ENCODE results near the gene TBC1D8B. TPM values are rescaled to one million over a fixed set of nuclear protein-coding genes. Genes with fewer than 3 reads are reported as not detected.

The TBC1D8B gene
- total RNA-seq, 2 experiments from 2014 or later: 0.22 TPM

DNA sequence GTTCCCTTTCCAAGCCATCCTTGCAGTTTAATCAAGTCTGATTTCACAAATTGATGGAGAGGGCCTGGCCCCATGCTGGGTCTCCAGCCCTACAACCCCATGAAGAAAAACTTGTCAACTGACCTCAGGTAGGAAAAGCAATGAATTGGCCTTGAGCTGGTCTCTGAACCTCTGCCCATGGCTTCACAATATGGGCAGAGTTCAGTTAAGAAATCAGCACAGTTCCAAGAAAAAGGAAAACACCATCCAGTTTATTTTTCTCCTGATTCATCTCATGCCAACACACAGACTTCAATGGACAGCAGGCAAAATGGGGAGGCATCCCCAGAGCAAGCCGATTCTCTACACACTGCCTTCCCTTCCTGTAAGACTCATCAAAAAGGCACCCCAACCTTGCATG lies 97.4 kb downstream of the TBC1D8B start:
- H3K36me3 ChIP-seq (ENCODE audit: insufficient read depth, low read length): no peaks in the 10 kb centered on the region
- Mint-ChIP-seq H3K27ac (no peak overlapping the region), H3K36me3 (ENCODE audit: low read depth) (no peaks in the 10 kb centered on the region), H3K4me1 (ENCODE audit: low read depth) (no peaks in the 10 kb centered on the region), H3K9me3 (no peaks in the 10 kb centered on the region), H3K4me3 (no peak overlapping the region), H3K27me3 (no peaks in the 10 kb centered on the region)
- H3K27ac ChIP-seq (ENCODE audit: low read depth in 1 of 2, low read length in 2 of 2): no peak overlapping the region
- intact Hi-C loops (cut with DNase I, micrococcal nuclease): loop anchor here (5.0 to 10.0 kb wide), 4 partner anchors 535 to 1175 kb away; partner anchors contain the start of genes NCBP2L (in 1 of the 2) and TSC22D3 (in 1 of the 2)
- DNase-seq: no peak
- ATAC-seq (ENCODE audit: poor library complexity): no peak
- H3K27me3 ChIP-seq (ENCODE audit: control insufficient read depth in 1 of 2, insufficient read depth in 2 of 2, low read length in 2 of 2): no peaks in the 10 kb centered on the region
- TF ChIP-seq, protein P1, sequence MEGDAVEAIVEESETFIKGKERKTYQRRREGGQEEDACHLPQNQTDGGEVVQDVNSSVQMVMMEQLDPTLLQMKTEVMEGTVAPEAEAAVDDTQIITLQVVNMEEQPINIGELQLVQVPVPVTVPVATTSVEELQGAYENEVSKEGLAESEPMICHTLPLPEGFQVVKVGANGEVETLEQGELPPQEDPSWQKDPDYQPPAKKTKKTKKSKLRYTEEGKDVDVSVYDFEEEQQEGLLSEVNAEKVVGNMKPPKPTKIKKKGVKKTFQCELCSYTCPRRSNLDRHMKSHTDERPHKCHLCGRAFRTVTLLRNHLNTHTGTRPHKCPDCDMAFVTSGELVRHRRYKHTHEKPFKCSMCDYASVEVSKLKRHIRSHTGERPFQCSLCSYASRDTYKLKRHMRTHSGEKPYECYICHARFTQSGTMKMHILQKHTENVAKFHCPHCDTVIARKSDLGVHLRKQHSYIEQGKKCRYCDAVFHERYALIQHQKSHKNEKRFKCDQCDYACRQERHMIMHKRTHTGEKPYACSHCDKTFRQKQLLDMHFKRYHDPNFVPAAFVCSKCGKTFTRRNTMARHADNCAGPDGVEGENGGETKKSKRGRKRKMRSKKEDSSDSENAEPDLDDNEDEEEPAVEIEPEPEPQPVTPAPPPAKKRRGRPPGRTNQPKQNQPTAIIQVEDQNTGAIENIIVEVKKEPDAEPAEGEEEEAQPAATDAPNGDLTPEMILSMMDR (IDR thresholded peaks at IDR 0.05): no peak
- no peaks in the 10 kb centered on the region for H3K4me1 ChIP-seq (ENCODE audit: insufficient read depth, low read length)
- H3K4me3 ChIP-seq (ENCODE audit: low read length): no peak overlapping the region
- ChIA-PET CTCF (no interaction called here), POLR2A (no interaction called here)
- no peaks in the 10 kb centered on the region for H3K9me3 ChIP-seq (ENCODE audit: control insufficient read depth in 1 of 2, insufficient read depth in 1 of 2, low read length in 2 of 2)

GRCh38 chrX:106901341-106901740 lies 98.9 kb downstream of the TBC1D8B start:
- Histone ChIP-seq H3K4me1 (ENCODE audit: insufficient read depth, low read length) (no peaks in the 10 kb centered on the region), H3K4me3 (ENCODE audit: low read length) (no peak overlapping the region), H3K27me3 (ENCODE audit: control insufficient read depth in 1 of 2, insufficient read depth in 2 of 2, low read length in 2 of 2) (no peaks in the 10 kb centered on the region), H3K9me3 (ENCODE audit: control insufficient read depth in 1 of 2, insufficient read depth in 1 of 2, low read length in 2 of 2) (no peaks in the 10 kb centered on the region), H3K27ac (ENCODE audit: low read depth in 1 of 2, low read length in 2 of 2) (no peak overlapping the region), H3K36me3 (ENCODE audit: insufficient read depth, low read length) (no peaks in the 10 kb centered on the region)
- Mint-ChIP-seq H3K36me3 (ENCODE audit: low read depth) (no peaks in the 10 kb centered on the region), H3K4me3 (no peak overlapping the region), H3K27ac (no peak overlapping the region), H3K27me3 (no peaks in the 10 kb centered on the region), H3K9me3 (no peaks in the 10 kb centered on the region), H3K4me1 (ENCODE audit: low read depth) (no peaks in the 10 kb centered on the region)
- TF ChIP-seq, protein P1 (IDR thresholded peaks at IDR 0.05): no peak
- intact Hi-C loops (cut with DNase I, micrococcal nuclease): no loop called here
- ATAC-seq (ENCODE audit: poor library complexity) (no peak), DNase-seq (no peak)
- POLR2A ChIA-PET: interaction anchor here (0.6 kb wide), 1 partner anchor 335 kb away, joined by 3 read pairs; no protein-coding TSS in a partner anchor
- CTCF ChIA-PET: no interaction called here

DNA sequence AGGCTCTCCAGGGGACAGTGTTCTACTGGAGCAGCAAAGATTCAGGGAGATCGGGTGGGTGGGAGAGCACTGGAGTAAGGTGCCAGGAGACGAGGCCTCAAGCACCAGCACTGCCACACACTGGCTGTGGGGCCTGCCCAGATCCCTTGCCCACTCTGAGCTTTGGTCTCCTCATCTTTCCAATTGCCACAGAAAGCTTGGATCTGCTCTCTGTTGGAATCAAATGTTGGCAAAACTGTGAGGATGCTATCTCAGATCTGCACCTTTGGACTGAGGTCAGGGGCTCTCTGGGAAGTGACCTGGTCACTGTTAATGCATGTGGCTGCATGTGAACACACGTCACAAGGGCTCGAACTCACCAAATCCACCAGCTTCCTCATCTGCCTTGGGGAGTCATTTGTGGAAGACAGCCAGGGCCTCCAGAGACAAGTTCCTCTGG lies 99.3 kb downstream of the TBC1D8B start:
- Histone ChIP-seq H3K27ac (ENCODE audit: low read depth in 1 of 2, low read length in 2 of 2) (no peak overlapping the region), H3K27me3 (ENCODE audit: control insufficient read depth in 1 of 2, insufficient read depth in 2 of 2, low read length in 2 of 2) (no peaks in the 10 kb centered on the region), H3K36me3 (ENCODE audit: insufficient read depth, low read length) (no peaks in the 10 kb centered on the region), H3K4me3 (ENCODE audit: low read length) (no peak overlapping the region), H3K4me1 (ENCODE audit: insufficient read depth, low read length) (no peaks in the 10 kb centered on the region), H3K9me3 (ENCODE audit: control insufficient read depth in 1 of 2, insufficient read depth in 1 of 2, low read length in 2 of 2) (no peaks in the 10 kb centered on the region)
- H3K27me3 Mint-ChIP-seq: no peaks in the 10 kb centered on the region
- TF ChIP-seq, protein P1 (IDR thresholded peaks at IDR 0.05): no peak
- no peak for ATAC-seq (ENCODE audit: poor library complexity)
- H3K27ac Mint-ChIP-seq: no peak overlapping the region
- no peak overlapping the region for H3K4me3 Mint-ChIP-seq
- no peak for DNase-seq
- no peaks in the 10 kb centered on the region for H3K9me3 Mint-ChIP-seq
- ChIA-PET POLR2A (no interaction called here), CTCF (no interaction called here)
- no peaks in the 10 kb centered on the region for H3K4me1 Mint-ChIP-seq (ENCODE audit: low read depth)
- intact Hi-C loops (cut with DNase I, micrococcal nuclease): no loop called here
- no peaks in the 10 kb centered on the region for H3K36me3 Mint-ChIP-seq (ENCODE audit: low read depth)

All from CD4-positive, alpha-beta T cell (primary cell).